ENCODE data around the gene SUV39H1.
"Not testable (repeated sequence)": the region's sequence is repeated elsewhere in the genome, so short reads cannot be mapped to it uniquely, and the experiment has no call there.

The SUV39H1 gene

GRCh38 chrX:48689208-48689920 is 7.2 kb upstream of the SUV39H1 start:
- DNase-seq = no peak

GRCh38 chrX:48691746-48692145 is 4.8 kb upstream of the SUV39H1 start:
- DNase-seq = not testable (repeated sequence)

- no peak for DNase-seq
These were observed 1.6 kb upstream of the SUV39H1 start for GRCh38 chrX:48694776-48695533.

- DNase-seq = no peak
These were observed 1.0 kb upstream of the SUV39H1 start for GRCh38 chrX:48695534-48695896.

GRCh38 chrX:48695925-48696300 is 621 bp upstream of the SUV39H1 start:
- DNase-seq = no peak

- DNase-seq = no peak
These were observed 584 bp downstream of the SUV39H1 start for GRCh38 chrX:48696909-48697727.

- DNase-seq = no peak
These were observed 1.8 kb downstream of the SUV39H1 start for GRCh38 chrX:48698306-48698705.

- no peak for DNase-seq
These were observed 3.7 kb downstream of the SUV39H1 start for GRCh38 chrX:48700246-48700645.

- no peak for DNase-seq
These were observed 4.6 kb downstream of the SUV39H1 start for GRCh38 chrX:48700951-48701653.

GRCh38 chrX:48702032-48702431 is 5.5 kb downstream of the SUV39H1 start:
- DNase-seq = no peak

GRCh38 chrX:48702716-48703115 is 6.2 kb downstream of the SUV39H1 start:
- no peak for DNase-seq

- DNase-seq = no peak
These were observed 6.7 kb downstream of the SUV39H1 start for GRCh38 chrX:48703228-48703627.

GRCh38 chrX:48703642-48704481 is 7.3 kb downstream of the SUV39H1 start:
- DNase-seq = no peak

GRCh38 chrX:48705871-48706270 is 9.3 kb downstream of the SUV39H1 start:
- DNase-seq = no peak

- no peak for DNase-seq
These were observed 13.1 kb downstream of the SUV39H1 start for GRCh38 chrX:48709522-48710112.

GRCh38 chrX:48711162-48711928 is 14.8 kb downstream of the SUV39H1 start:
- no peak for DNase-seq

GRCh38 chrX:48711929-48712505 is 15.5 kb downstream of the SUV39H1 start:
- DNase-seq = no peak

- DNase-seq = no peak
These were observed 17.3 kb downstream of the SUV39H1 start for GRCh38 chrX:48713847-48714246.

GRCh38 chrX:48714573-48714972 is 18.0 kb downstream of the SUV39H1 start:
- no peak for DNase-seq

- no peak for DNase-seq
These were observed 18.5 kb downstream of the SUV39H1 start for GRCh38 chrX:48715072-48715471.

Measured in NCI-H2107 (cell line).